ENCODE data around the gene YEATS4. TPM values are rescaled to one million over a fixed set of nuclear protein-coding genes. Genes with fewer than 3 reads are reported as not detected.

Gene YEATS4
- total RNA-seq, 1 experiment from 2014 or later, result 38.9 TPM

GRCh38 chr12:69343357-69343756 is 16.2 kb upstream of the YEATS4 start:
- Mint-ChIP-seq H3K4me3 (ENCODE audit: low read depth, unreplicated experiment) (no peak overlapping the region), H3K4me1 (ENCODE audit: low read depth, unreplicated experiment) (peaks cover 51% of the 10 kb centered on the region), H3K27ac (ENCODE audit: unreplicated experiment) (no peak overlapping the region), H3K36me3 (ENCODE audit: insufficient read depth, unreplicated experiment) (peaks cover 5% of the 10 kb centered on the region), H3K9me3 (ENCODE audit: low read depth, unreplicated experiment) (no peaks in the 10 kb centered on the region), H3K27me3 (ENCODE audit: unreplicated experiment) (no peaks in the 10 kb centered on the region)
- BruUV-seq (replicated peaks), result no TSS peak
- no peak for TF ChIP-seq CTCF (IDR thresholded peaks at IDR 0.05; ENCODE audit: unreplicated experiment)
- no peak for DNase-seq
- intact Hi-C loops (cut with micrococcal nuclease; ENCODE audit: unreplicated experiment), result no loop called here
- CTCF ChIA-PET, result interaction anchor here (1.9 kb wide), 1 partner anchor 11 kb away, joined by 7 read pairs; no protein-coding TSS in a partner anchor

- intact Hi-C loops (cut with micrococcal nuclease; ENCODE audit: unreplicated experiment), result no loop called here
- no peak for DNase-seq
- no TSS peak for BruUV-seq (replicated peaks)
- H3K9me3 Mint-ChIP-seq (ENCODE audit: low read depth, unreplicated experiment), result no peaks in the 10 kb centered on the region
- no peaks in the 10 kb centered on the region for H3K27me3 Mint-ChIP-seq (ENCODE audit: unreplicated experiment)
- CTCF ChIA-PET, result interaction anchor here (1.9 kb wide), 1 partner anchor 11 kb away, joined by 7 read pairs; no protein-coding TSS in a partner anchor
- no peak overlapping the region for H3K4me3 Mint-ChIP-seq (ENCODE audit: low read depth, unreplicated experiment)
- no peak overlapping the region for H3K27ac Mint-ChIP-seq (ENCODE audit: unreplicated experiment)
- TF ChIP-seq CTCF (IDR thresholded peaks at IDR 0.05; ENCODE audit: unreplicated experiment), result no peak
- peaks cover 8% of the 10 kb centered on the region for H3K36me3 Mint-ChIP-seq (ENCODE audit: insufficient read depth, unreplicated experiment)
- peaks cover 44% of the 10 kb centered on the region for H3K4me1 Mint-ChIP-seq (ENCODE audit: low read depth, unreplicated experiment)
Measured at GRCh38 chr12:69343885-69344612, 15.5 kb upstream of the YEATS4 start.

- no peak for TF ChIP-seq CTCF (IDR thresholded peaks at IDR 0.05; ENCODE audit: unreplicated experiment)
- Mint-ChIP-seq H3K4me3 (ENCODE audit: low read depth, unreplicated experiment) (no peak overlapping the region), H3K27ac (ENCODE audit: unreplicated experiment) (no peak overlapping the region), H3K9me3 (ENCODE audit: low read depth, unreplicated experiment) (no peaks in the 10 kb centered on the region), H3K4me1 (ENCODE audit: low read depth, unreplicated experiment) (peaks cover 34% of the 10 kb centered on the region), H3K36me3 (ENCODE audit: insufficient read depth, unreplicated experiment) (peaks cover 12% of the 10 kb centered on the region), H3K27me3 (ENCODE audit: unreplicated experiment) (no peaks in the 10 kb centered on the region)
- DNase-seq, result no peak
- CTCF ChIA-PET, result no interaction called here
- intact Hi-C loops (cut with micrococcal nuclease; ENCODE audit: unreplicated experiment), result no loop called here
- no TSS peak for BruUV-seq (replicated peaks)
Measured at GRCh38 chr12:69345077-69345476, 14.5 kb upstream of the YEATS4 start.

- H3K27ac Mint-ChIP-seq (ENCODE audit: unreplicated experiment), result no peak overlapping the region
- CTCF ChIA-PET, result no interaction called here
- no peak overlapping the region for H3K4me3 Mint-ChIP-seq (ENCODE audit: low read depth, unreplicated experiment)
Measured at GRCh38 chr12:69345742-69346141, 13.8 kb upstream of the YEATS4 start.

More at GRCh38 chr12:69345742-69346141, 13.8 kb upstream of the YEATS4 start:
- intact Hi-C loops (cut with micrococcal nuclease; ENCODE audit: unreplicated experiment), result no loop called here
- no peak for TF ChIP-seq CTCF (IDR thresholded peaks at IDR 0.05; ENCODE audit: unreplicated experiment)
- H3K36me3 Mint-ChIP-seq (ENCODE audit: insufficient read depth, unreplicated experiment), result peaks cover 19% of the 10 kb centered on the region
- no peaks in the 10 kb centered on the region for H3K9me3 Mint-ChIP-seq (ENCODE audit: low read depth, unreplicated experiment)
- DNase-seq, result no peak
- no TSS peak for BruUV-seq (replicated peaks)
- H3K27me3 Mint-ChIP-seq (ENCODE audit: unreplicated experiment), result no peaks in the 10 kb centered on the region
- H3K4me1 Mint-ChIP-seq (ENCODE audit: low read depth, unreplicated experiment), result peaks cover 27% of the 10 kb centered on the region

Measured in Calu3 (cell line).